Immature natural killer cell (primary cell): ENCODE data around the gene COL9A3. TPM values are rescaled to one million over a fixed set of nuclear protein-coding genes. Genes with fewer than 3 reads are reported as not detected.

Experiments used
- DNase-seq, 3 donors: peaks; one replicate each; pipeline ENCODE4 v3.0.0; 2022; ENCODE audit warnings: mixed read lengths in 1 of 3
- H3K27ac Mint-ChIP-seq, 6 donors: one replicate each; pipeline ENCODE4 v1.8.0; 2020; ENCODE audit warnings: mixed read lengths in 6 of 6, mild to moderate bottlenecking in 5 of 6, inconsistent platforms in 4 of 6, moderate library complexity in 3 of 6
- H3K27me3 Mint-ChIP-seq, 3 donors: one replicate each; pipeline ENCODE4 v1.8.0; 2020 to 2021; ENCODE audit warnings: low read depth in 3 of 3, mild to moderate bottlenecking in 3 of 3, mixed read lengths in 3 of 3, moderate library complexity in 3 of 3, inconsistent platforms in 1 of 3
- H3K36me3 Mint-ChIP-seq, 3 donors: one replicate each; pipeline ENCODE4 v1.8.0; 2020; ENCODE audit warnings: mixed read lengths in 3 of 3, inconsistent platforms in 2 of 3, mild to moderate bottlenecking in 2 of 3
- H3K4me1 Mint-ChIP-seq, 2 donors: one replicate each; pipeline ENCODE4 v1.8.0; 2020; ENCODE audit warnings: inconsistent platforms in 2 of 2, mild to moderate bottlenecking in 2 of 2, mixed read lengths in 2 of 2, moderate library complexity in 1 of 2
- H3K4me3 Mint-ChIP-seq, 5 donors: one replicate each; pipeline ENCODE4 v1.8.0; 2020; ENCODE audit warnings: mild to moderate bottlenecking in 5 of 5, mixed read lengths in 5 of 5, inconsistent platforms in 3 of 5, moderate library complexity in 3 of 5
- H3K9me3 Mint-ChIP-seq, 6 donors: one replicate each; pipeline ENCODE4 v1.8.0; 2020; ENCODE audit warnings: mild to moderate bottlenecking in 6 of 6, mixed read lengths in 6 of 6, inconsistent platforms in 4 of 6, moderate library complexity in 3 of 6
- polyA plus RNA-seq, 3 donors: library from polyadenylated mRNA; unstranded; fragments of 300-500 nt; fragmentation: Illumina TruSeq; gene quantifications; one replicate each; pipeline ENCODE4 v1.2.3, GENCODE V29; 2021

Gene COL9A3
- polyA plus RNA-seq, 3 donors from 2014 or later, result 0.87 TPM; not detected in 2

DNA sequence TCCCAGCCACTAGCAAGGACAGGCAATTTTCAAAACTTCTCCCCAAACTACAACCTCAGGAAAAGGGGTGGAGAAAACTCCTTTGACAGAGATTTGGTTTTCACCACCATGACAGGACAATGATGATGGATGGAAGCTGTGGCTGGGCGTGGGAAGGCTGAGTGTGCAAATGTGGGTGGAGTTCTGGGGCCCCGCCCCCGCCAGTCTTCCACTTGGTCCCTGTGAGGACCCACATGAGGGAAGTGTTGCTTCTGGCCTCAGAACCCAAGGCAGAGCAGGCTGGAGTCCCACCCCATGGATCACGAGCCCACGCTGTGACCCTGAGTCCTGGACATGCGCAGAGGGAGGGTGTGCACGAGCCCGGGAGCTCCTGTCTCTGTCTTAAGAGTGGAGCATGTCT lies 42.1 kb upstream of the COL9A3 start:
- no peak for DNase-seq
- no peak overlapping the region for H3K27ac Mint-ChIP-seq
- H3K4me1 Mint-ChIP-seq, result peaks cover 14 to 31% of the 10 kb centered on the region in 2 donors
- no peaks in the 10 kb centered on the region for H3K9me3 Mint-ChIP-seq
- no peak overlapping the region for H3K4me3 Mint-ChIP-seq
- H3K27me3 Mint-ChIP-seq, result peaks cover 0 to 4% (median 0%) of the 10 kb centered on the region in 3 donors
- H3K36me3 Mint-ChIP-seq, result no peaks in the 10 kb centered on the region

GRCh38 chr20:62775206-62775605 lies 41.6 kb upstream of the COL9A3 start:
- Mint-ChIP-seq H3K4me3 (peak overlapping the region in 2 of 5 donors; percentile 36 to 43), H3K27ac (peak overlapping the region in 3 of 6 donors; percentile 27 to 35 (median 34)), H3K27me3 (peaks cover 0 to 4% (median 0%) of the 10 kb centered on the region in 3 donors), H3K9me3 (no peaks in the 10 kb centered on the region), H3K4me1 (peaks cover 14 to 31% of the 10 kb centered on the region in 2 donors), H3K36me3 (no peaks in the 10 kb centered on the region)
- DNase-seq, result no peak

GRCh38 chr20:62776035-62776691 lies 40.7 kb upstream of the COL9A3 start:
- peaks cover 14 to 31% of the 10 kb centered on the region in 2 donors for H3K4me1 Mint-ChIP-seq
- H3K9me3 Mint-ChIP-seq, result no peaks in the 10 kb centered on the region

DNA sequence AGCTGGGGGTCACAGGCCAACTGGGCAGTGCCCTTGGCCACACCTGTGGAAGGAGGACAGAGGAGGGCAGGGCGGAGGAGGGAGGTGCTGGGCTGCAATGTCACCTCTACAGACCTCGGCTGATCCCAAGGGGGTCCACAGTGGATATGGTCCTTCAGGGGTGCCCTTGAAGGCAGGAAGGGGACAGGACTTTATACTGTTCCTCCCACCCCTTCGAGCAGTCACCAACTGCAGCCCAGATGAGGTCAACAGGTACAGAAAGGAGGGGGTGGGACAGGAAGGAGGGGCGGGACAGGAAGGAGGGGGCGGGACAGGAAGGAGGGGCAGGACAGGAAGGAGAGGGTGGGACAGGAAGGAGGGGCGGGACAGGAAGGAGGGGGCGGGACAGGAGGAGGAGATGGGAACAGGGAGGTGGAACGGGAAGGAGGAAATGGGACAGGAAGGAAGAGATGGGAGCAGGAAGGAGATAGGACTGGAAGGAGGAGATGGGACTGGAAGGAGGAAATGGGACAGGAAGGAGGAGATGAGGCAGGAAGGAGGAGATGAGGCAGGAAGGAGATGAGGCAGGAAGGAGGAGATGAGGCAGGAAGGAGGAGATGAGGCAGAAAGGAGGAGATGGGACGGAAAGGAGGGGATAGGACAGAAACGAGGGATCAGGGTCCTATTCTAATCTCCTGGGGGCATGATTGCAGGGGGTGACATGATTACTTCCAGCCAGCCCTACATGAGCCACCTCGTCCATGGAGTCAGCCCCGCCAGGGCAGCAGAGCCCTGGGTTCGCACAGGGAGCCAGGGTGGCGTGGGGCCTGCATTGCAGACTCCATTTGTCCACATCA lies 39.9 kb upstream of the COL9A3 start:
- Mint-ChIP-seq H3K4me3 (peak overlapping the region; percentile 24 to 76 (median 68)), H3K4me1 (peaks cover 14 to 31% of the 10 kb centered on the region in 2 donors), H3K27me3 (peaks cover 0 to 4% (median 0%) of the 10 kb centered on the region in 3 donors), H3K27ac (peak overlapping the region; percentile 34 to 93 (median 92)), H3K36me3 (no peaks in the 10 kb centered on the region), H3K9me3 (no peaks in the 10 kb centered on the region)
- DNase-seq, result peak; percentile 24 to 50 (median 35)

More at GRCh38 chr20:62776035-62776691, 40.7 kb upstream of the COL9A3 start:
- peak overlapping the region; percentile 34 to 92 (median 80) for H3K27ac Mint-ChIP-seq
- H3K36me3 Mint-ChIP-seq, result no peaks in the 10 kb centered on the region
- no peak for DNase-seq
- peak overlapping the region in 4 of 5 donors; percentile 10 to 70 (median 64) for H3K4me3 Mint-ChIP-seq
- H3K27me3 Mint-ChIP-seq, result peaks cover 0 to 4% (median 0%) of the 10 kb centered on the region in 3 donors

- H3K4me1 Mint-ChIP-seq, result peaks cover 14 to 31% of the 10 kb centered on the region in 2 donors
- no peaks in the 10 kb centered on the region for H3K36me3 Mint-ChIP-seq
- no peaks in the 10 kb centered on the region for H3K27me3 Mint-ChIP-seq
- peak overlapping the region in 3 of 5 donors; percentile 68 to 76 (median 75) for H3K4me3 Mint-ChIP-seq
- H3K27ac Mint-ChIP-seq, result peak overlapping the region in 5 of 6 donors; percentile 34 to 93 (median 92)
- no peak for DNase-seq
- H3K9me3 Mint-ChIP-seq, result no peaks in the 10 kb centered on the region
Measured at GRCh38 chr20:62777528-62777830, 39.4 kb upstream of the COL9A3 start.

DNA sequence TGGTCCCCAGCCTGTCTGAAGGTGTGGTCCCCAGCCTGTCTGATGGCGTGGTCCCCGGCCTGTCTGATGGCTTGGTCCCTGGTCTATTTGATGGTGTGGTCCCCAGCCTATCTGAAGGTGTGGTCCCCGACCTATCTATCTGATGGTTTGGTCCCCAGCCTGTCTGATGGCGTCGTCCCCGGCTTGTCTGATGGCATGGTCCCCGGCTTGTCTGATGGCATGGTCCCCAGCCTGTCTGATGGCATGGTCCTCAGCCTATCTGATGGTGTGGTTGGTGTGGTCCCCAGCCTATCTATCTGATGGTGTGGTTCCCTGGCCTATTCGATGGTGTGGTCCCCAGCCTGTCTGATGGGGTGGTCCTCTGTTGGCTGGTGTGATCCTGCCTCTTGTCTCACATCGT lies 38.8 kb upstream of the COL9A3 start:
- DNase-seq, result no peak
- Mint-ChIP-seq H3K36me3 (no peaks in the 10 kb centered on the region), H3K27ac (peak overlapping the region in 2 of 6 donors; percentile 65 to 73), H3K4me3 (peak overlapping the region in 1 of 5 donors; percentile 56), H3K27me3 (no peaks in the 10 kb centered on the region), H3K9me3 (no peaks in the 10 kb centered on the region), H3K4me1 (peaks cover 14 to 31% of the 10 kb centered on the region in 2 donors)

DNA sequence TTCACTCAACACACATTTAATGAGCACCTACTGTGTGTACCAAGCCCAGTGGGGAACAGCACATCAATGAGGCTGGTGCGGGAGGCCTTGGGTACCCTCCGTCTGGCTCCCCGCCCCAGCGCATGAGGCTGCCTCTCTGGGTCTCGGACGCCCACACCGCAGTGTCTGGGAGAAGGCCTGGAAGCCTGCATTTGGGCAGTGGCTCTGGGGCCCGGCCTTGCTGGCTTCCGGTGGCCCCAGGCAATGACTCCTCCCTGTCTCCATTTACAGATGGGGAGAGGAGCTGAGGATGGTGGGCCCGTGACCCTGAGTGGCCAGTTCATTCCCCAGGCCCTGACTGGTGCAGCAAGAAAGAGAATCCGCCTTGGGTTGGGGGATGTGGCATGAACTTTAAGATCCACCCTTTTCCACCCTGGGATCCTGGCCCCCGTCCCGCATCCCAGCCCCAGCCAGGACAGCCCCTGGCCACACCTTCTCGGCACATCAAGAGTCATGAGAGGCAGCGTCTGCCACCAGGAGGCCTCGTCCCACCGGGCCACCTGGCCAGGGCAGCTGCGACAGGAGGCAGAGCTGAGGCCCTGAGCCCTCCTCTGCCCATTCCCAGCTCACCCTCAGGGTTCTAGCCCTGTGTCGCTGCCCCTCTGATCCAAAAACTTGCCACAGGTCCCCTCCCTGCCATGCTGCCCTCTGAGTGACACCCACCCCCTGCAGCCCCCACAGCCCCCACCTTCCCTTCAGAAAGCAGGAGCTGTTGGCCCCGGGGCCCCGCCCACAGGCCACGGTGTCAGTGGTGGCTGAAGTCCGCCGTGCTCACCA lies 38.0 kb upstream of the COL9A3 start:
- H3K4me1 Mint-ChIP-seq, result peaks cover 14 to 31% of the 10 kb centered on the region in 2 donors
- H3K36me3 Mint-ChIP-seq, result no peaks in the 10 kb centered on the region
- no peaks in the 10 kb centered on the region for H3K27me3 Mint-ChIP-seq
- no peak for DNase-seq
- H3K9me3 Mint-ChIP-seq, result no peaks in the 10 kb centered on the region
- H3K27ac Mint-ChIP-seq, result peak overlapping the region in 2 of 6 donors; percentile 65 to 73
- peak overlapping the region in 1 of 5 donors; percentile 56 for H3K4me3 Mint-ChIP-seq

DNA sequence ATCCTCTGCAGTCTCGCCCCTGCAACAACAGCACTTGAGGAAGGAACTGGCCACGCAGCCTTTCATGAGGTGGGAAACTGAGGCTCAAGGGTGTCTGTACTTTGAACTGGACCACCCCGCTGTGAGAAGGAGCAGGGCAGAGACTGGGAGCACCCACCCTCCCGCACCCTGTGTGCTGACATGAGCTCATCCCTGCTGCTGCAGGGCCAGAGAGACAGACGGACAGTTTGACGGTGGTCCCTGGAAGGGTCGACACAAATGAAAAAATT lies 37.5 kb upstream of the COL9A3 start:
- Mint-ChIP-seq H3K4me3 (no peak overlapping the region), H3K4me1 (peaks cover 14 to 31% of the 10 kb centered on the region in 2 donors), H3K9me3 (no peaks in the 10 kb centered on the region), H3K36me3 (no peaks in the 10 kb centered on the region), H3K27me3 (no peaks in the 10 kb centered on the region), H3K27ac (no peak overlapping the region)
- DNase-seq, result no peak

- Mint-ChIP-seq H3K4me3 (no peak overlapping the region), H3K36me3 (no peaks in the 10 kb centered on the region), H3K4me1 (peaks cover 14 to 29% of the 10 kb centered on the region in 2 donors), H3K9me3 (no peaks in the 10 kb centered on the region), H3K27ac (no peak overlapping the region), H3K27me3 (no peaks in the 10 kb centered on the region)
- DNase-seq, result no peak
Measured at GRCh38 chr20:62780204-62780603, 36.6 kb upstream of the COL9A3 start.

DNA sequence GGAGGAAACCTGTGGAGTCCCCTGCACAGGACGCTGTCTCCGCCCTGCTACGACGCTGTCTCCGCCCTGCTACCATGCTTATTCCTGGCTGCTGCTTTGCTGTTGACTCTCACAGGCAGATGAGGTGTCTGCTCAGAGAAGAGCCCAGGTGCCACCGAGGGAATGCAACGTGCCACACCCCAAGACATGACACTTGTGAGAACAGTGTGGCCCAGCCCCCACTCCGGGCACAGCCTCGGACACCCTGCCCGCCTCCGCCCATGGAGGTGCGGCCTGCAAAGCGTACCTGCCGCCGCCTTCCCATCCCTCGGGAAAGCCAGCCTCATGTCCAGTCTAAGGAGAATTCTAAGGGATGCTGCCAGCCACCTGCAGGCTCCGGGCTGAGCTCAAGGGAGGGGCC lies 36.2 kb upstream of the COL9A3 start:
- H3K27ac Mint-ChIP-seq, result no peak overlapping the region
- peaks cover 14 to 25% of the 10 kb centered on the region in 2 donors for H3K4me1 Mint-ChIP-seq
- H3K27me3 Mint-ChIP-seq, result no peaks in the 10 kb centered on the region
- no peaks in the 10 kb centered on the region for H3K9me3 Mint-ChIP-seq
- no peaks in the 10 kb centered on the region for H3K36me3 Mint-ChIP-seq
- DNase-seq, result no peak
- no peak overlapping the region for H3K4me3 Mint-ChIP-seq

DNA sequence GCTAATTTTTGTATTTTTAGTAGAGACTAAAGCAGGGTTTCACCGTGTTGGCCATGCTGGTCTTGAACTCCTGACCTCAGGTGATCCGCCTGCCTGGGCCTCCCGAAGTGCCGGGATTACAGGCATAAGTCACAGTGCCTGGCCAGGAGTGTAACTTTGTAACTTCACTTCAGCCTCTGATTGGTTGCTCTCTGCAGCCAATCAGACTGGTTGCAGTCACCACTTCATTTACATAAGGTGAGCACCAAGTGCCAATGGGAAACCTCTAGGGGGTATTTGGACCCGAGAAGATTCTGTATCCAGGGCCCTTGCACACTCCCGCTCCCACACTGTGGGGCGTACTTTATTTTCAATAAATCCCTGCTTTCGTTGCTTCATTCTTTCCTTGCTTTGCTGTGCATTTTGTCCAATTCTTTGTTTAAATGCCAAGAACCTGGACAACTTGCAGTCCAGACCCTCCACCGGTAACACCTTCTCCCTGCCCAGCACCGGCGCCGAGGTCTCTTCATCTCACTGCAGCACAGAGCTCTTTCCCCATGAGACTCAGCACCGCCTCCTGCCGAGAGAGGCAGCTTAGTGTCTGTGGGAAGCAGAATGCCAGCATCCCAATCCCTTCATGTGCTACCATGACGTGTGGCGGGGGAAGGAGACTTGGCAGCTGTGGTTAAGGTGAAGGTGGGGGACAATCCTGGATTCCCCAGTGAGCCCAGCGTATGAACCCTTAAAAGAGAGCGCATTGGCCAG lies 34.5 kb upstream of the COL9A3 start:
- Mint-ChIP-seq H3K9me3 (no peaks in the 10 kb centered on the region), H3K4me3 (no peak overlapping the region), H3K36me3 (no peaks in the 10 kb centered on the region), H3K27ac (no peak overlapping the region), H3K4me1 (peaks cover 2 to 10% of the 10 kb centered on the region in 2 donors), H3K27me3 (no peaks in the 10 kb centered on the region)
- no peak for DNase-seq

DNA sequence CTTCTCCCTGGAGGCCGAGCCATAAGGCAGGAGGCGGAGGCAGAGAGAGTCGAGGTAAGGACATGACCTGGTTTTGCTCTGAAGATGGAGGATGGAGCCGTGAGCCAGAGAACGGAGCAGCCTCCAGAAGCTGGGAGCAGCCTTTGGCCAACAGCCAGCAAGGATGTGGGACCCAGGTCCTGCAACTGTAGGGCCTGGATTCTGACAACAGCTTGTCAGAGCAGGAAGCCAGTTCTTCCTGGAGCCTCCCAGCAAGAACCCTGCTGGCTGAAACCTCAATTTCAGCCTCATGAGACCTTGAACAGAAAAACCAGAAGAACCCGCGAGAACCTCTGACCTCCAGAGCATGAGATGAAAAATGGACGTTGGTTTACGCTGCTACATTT lies 34.0 kb upstream of the COL9A3 start:
- Mint-ChIP-seq H3K4me3 (no peak overlapping the region), H3K27ac (no peak overlapping the region), H3K9me3 (no peaks in the 10 kb centered on the region), H3K27me3 (peaks cover 0 to 2% (median 0%) of the 10 kb centered on the region in 3 donors), H3K36me3 (no peaks in the 10 kb centered on the region), H3K4me1 (peaks cover 0 to 6% of the 10 kb centered on the region in 2 donors)
- DNase-seq, result no peak

GRCh38 chr20:62784497-62784896 lies 32.4 kb upstream of the COL9A3 start:
- no peaks in the 10 kb centered on the region for H3K4me1 Mint-ChIP-seq
- no peak overlapping the region for H3K4me3 Mint-ChIP-seq
- no peak overlapping the region for H3K27ac Mint-ChIP-seq

More at GRCh38 chr20:62784497-62784896, 32.4 kb upstream of the COL9A3 start:
- no peak for DNase-seq
- Mint-ChIP-seq H3K27me3 (peaks cover 0 to 2% (median 0%) of the 10 kb centered on the region in 3 donors), H3K9me3 (no peaks in the 10 kb centered on the region), H3K36me3 (no peaks in the 10 kb centered on the region)
